Inflammatory macrophage (primary cell): ENCODE measurements around the gene GPR17.

Source experiments
- DNase-seq, 2 donors: peaks; one replicate each; pipeline ENCODE4 v3.0.0-alpha.2; 2020 to 2022

GPR17 gene

DNA sequence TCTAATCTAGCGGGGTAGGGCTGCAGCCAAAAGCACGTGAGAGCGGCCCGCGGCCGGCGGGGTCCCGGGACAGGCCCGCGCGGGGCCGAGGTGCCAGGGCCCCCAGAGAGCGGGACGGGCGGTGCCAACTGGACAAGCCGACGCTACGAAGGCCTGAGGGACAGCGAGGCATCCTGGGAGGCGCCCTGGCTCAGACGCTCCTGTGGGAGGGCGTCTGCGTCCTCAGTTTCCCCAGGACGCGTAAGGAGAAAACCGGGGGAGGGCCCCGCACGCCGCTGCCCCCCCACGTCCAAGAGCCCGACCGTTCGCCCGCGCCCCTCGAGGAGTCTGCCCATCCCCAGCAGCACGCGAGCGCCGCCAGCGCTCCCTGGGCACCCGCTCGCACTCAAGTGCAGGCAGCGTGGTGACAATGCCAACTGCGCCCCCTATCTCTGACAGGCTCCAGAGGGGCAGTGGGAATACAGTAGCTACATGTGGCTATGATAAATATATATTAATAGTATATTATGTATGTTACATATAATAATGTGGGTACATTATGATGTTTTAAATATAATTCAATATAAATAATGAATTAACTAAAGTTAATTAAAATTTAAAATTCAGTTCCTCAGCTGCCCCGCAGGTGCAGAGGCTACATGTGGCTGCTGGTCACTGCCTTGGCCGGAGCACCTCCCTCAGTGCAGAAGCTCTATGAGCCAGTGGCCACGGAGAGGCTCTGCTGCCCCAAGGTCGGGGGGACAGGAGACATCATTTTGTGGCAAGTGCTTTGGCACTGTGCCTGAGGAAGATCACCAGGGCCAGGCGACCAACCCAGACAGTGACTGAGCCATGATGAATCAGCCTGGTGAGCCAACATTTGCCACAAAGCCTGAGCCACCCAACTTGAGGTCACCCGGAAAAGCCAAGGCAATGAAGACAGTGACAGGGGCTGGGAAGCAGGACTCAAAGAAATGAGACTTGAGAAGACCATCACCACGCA lies 49.8 kb downstream of the GPR17 start:
- peak; percentile 40 to 57 for DNase-seq

- DNase-seq: no peak
Observed at GRCh38 chr2:127697482-127698180, 51.7 kb downstream of the GPR17 start.

- no peak for DNase-seq
Observed at GRCh38 chr2:127698553-127699355, 52.8 kb downstream of the GPR17 start.

- DNase-seq: peak; percentile 94 to 98
Observed at GRCh38 chr2:127700527-127701192, 54.7 kb downstream of the GPR17 start.

DNA sequence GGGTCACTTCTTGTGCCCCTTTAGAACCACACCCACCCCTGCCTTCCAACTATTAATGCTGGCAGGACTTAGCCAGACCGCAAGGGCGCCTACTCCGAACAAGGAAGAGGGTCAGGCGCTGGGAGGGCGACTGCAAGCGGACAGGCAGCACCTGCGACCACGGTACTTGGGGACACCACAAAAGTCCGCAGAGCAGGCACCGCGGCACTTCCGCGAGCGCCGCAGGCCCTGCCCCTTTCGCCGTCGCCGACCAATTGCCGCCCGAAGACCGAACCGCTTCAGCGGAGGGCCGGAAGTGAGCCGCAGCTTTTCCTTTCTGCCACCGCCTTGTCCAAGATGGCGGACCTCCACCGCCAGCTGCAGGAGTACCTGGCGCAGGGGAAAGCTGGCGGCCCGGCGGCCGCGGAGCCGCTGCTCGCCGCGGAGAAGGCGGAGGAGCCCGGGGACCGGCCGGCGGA lies 55.3 kb downstream of the GPR17 start, which contains the start of gene SFT2D3:
SFT2D3 (plus strand) TSS at position 305 of the 458 bp plus-strand sequence; CDS start at position 337, 32 bp downstream.
- DNase-seq: peak; percentile 92 to 95

DNA sequence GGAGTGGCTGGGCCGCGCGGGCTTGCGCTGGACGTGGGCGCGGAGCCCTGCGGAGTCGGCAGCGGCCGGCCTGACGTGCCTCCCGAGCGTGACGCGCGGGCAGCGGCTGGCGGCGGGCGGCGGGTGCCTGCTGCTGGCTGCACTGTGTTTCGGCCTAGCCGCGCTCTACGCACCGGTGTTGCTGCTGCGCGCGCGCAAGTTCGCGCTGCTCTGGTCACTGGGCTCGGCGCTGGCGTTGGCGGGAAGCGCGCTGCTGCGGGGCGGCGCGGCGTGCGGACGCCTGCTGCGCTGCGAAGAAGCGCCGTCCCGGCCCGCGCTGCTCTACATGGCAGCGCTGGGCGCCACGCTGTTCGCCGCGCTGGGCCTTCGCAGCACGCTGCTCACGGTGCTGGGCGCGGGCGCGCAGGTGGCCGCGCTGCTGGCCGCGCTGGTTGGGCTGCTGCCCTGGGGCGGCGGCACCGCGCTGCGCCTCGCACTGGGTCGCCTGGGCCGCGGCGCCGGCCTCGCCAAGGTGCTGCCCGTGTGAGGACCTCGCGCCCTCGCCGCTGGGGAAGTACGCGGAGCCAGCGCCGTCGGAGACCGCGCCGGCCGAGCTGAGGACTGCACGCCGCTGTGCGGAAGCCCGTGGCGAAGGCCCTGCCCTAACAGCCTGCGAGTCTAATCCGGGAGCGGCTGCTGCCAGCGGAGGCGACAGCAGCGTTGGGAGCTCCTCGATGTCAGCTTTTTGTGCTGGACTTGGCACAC lies 55.9 kb downstream of the GPR17 start:
- peak; percentile 81 to 89 for DNase-seq
